NCI-H69 (cell line): ENCODE measurements around the gene C17orf113.
A peak's percentile ranks its signal among the peaks of the same experiment; 100 is the strongest.

ENCODE experiments used
- DNase-seq: peaks from one replicate; lab custom pipeline; 2025; lab: John Stamatoyannopoulos, UW

C17orf113 gene

GRCh38 chr17:42072323-42073187 is 22.2 kb upstream of the C17orf113 start:
- peak; percentile 45 for DNase-seq

- peak; percentile 39 for DNase-seq
Observed at GRCh38 chr17:42071810-42072209, 21.4 kb upstream of the C17orf113 start.

GRCh38 chr17:42068979-42069378 is 18.6 kb upstream of the C17orf113 start:
- DNase-seq = peak; percentile 84

- peak; percentile 95 for DNase-seq
Observed at GRCh38 chr17:42067371-42068091, 17.1 kb upstream of the C17orf113 start.

GRCh38 chr17:42065201-42065600 is 14.8 kb upstream of the C17orf113 start:
- peak; percentile 45 for DNase-seq

GRCh38 chr17:42062681-42063080 is 12.3 kb upstream of the C17orf113 start:
- no peak for DNase-seq

- DNase-seq = peak; percentile 92
Observed at GRCh38 chr17:42061646-42062487, 11.5 kb upstream of the C17orf113 start.

- no peak for DNase-seq
Observed at GRCh38 chr17:42060231-42060630, 9.8 kb upstream of the C17orf113 start.

GRCh38 chr17:42059815-42060214 is 9.4 kb upstream of the C17orf113 start:
- no peak for DNase-seq

- DNase-seq = peak; percentile 63
Observed at GRCh38 chr17:42058063-42058462, 7.7 kb upstream of the C17orf113 start.

GRCh38 chr17:42056635-42057034 is 6.2 kb upstream of the C17orf113 start:
- no peak for DNase-seq

- DNase-seq = peak; percentile 67
Observed at GRCh38 chr17:42055496-42055895, 5.1 kb upstream of the C17orf113 start.

GRCh38 chr17:42055027-42055426 is 4.6 kb upstream of the C17orf113 start:
- DNase-seq = peak; percentile 79

GRCh38 chr17:42053731-42054500 is 3.5 kb upstream of the C17orf113 start:
- no peak for DNase-seq

GRCh38 chr17:42052346-42052877 is 2.0 kb upstream of the C17orf113 start:
- DNase-seq = no peak

GRCh38 chr17:42051645-42052044 is 1.2 kb upstream of the C17orf113 start:
- DNase-seq = no peak

GRCh38 chr17:42051013-42051400 is 606 bp upstream of the C17orf113 start:
- DNase-seq = no peak

GRCh38 chr17:42049834-42050392 is 488 bp downstream of the C17orf113 start:
- DNase-seq = peak; percentile 60

GRCh38 chr17:42047343-42047742 is 3.1 kb downstream of the C17orf113 start:
- no peak for DNase-seq

- DNase-seq = no peak
Observed at GRCh38 chr17:42045719-42046118, 4.7 kb downstream of the C17orf113 start.
